Fibroblast of lung (primary cell): ENCODE measurements around the gene FAM81B. TPM values are rescaled to one million over a fixed set of nuclear protein-coding genes. Genes with fewer than 3 reads are reported as not detected.

Experiments
- DNase-seq, 2 donors: peaks; one replicate each; pipeline versions ENCODE4 v3.0.0 to v3.0.0-alpha.2; 2010; ENCODE audit warnings: low read depth in 2 of 2
- H2AFZ ChIP-seq: 2 replicates; pipeline ENCODE4 v1.5.1; 2012; ENCODE audit warnings: low read length, control low read depth, inconsistent platforms
- H3K27ac ChIP-seq: 2 replicates; pipeline ENCODE4 v1.5.1; 2011; ENCODE audit warnings: low read length, control low read depth; ENCODE audit not compliant: insufficient read depth
- H3K27me3 ChIP-seq: 2 replicates; pipeline ENCODE4 v1.5.1; 2011; ENCODE audit warnings: mild to moderate bottlenecking, low read length; ENCODE audit not compliant: control insufficient read depth, insufficient read depth
- H3K36me3 ChIP-seq: 2 replicates; pipeline ENCODE4 v1.5.1; 2011; ENCODE audit warnings: low read length; ENCODE audit not compliant: control insufficient read depth, insufficient read depth
- H3K4me1 ChIP-seq: 2 replicates; pipeline ENCODE4 v1.5.1; 2011; ENCODE audit warnings: low read length; ENCODE audit not compliant: control insufficient read depth, insufficient read depth; ENCODE audit errors: extremely low read depth
- H3K4me2 ChIP-seq: 2 replicates; pipeline ENCODE4 v1.5.1; 2011; ENCODE audit warnings: low read length, control low read depth; ENCODE audit not compliant: insufficient read depth; ENCODE audit errors: extremely low read depth
- H3K4me3 ChIP-seq, 4 experiments: fragments of 200-600 bp in 1 of 4; sonication (generic) in 1 of 4; replicated peaks in 1 of 4; 2 replicates each; pipeline ENCODE4 v1.5.1; 2011 to 2016; ENCODE audit warnings: low read length in 4 of 4, low read depth in 3 of 4, mild to moderate bottlenecking in 3 of 4, control low read depth in 2 of 4, inconsistent platforms in 1 of 4, mixed read lengths in 1 of 4; ENCODE audit not compliant: insufficient read depth in 1 of 4; ENCODE audit errors: control extremely low read depth in 1 of 4
- H3K79me2 ChIP-seq: 2 replicates; pipeline ENCODE4 v1.5.1; 2012; ENCODE audit warnings: mild to moderate bottlenecking, low read length, inconsistent platforms; ENCODE audit not compliant: control insufficient read depth, insufficient read depth
- H3K9ac ChIP-seq: 2 replicates; pipeline ENCODE4 v1.5.1; 2011; ENCODE audit warnings: mild to moderate bottlenecking, low read length, control low read depth; ENCODE audit not compliant: insufficient read depth
- H3K9me3 ChIP-seq: 2 replicates; pipeline ENCODE4 v1.5.1; 2012; ENCODE audit warnings: low read depth, low read length; ENCODE audit not compliant: control insufficient read depth, insufficient read depth
- H4K20me1 ChIP-seq: 2 replicates; pipeline ENCODE4 v1.5.1; 2011; ENCODE audit warnings: low read length; ENCODE audit not compliant: control insufficient read depth, insufficient read depth; ENCODE audit errors: extremely low read depth
- CTCF ChIP-seq, 2 donors: IDR thresholded peaks in 1 of 2; conservative IDR thresholded peaks in 1 of 2; 1 replicate in 1 of 2; 2 replicates in 1 of 2; pipeline ENCODE4 v1.5.1; 2011 to 2012; ENCODE audit warnings: low read length in 2 of 2, control low read depth in 1 of 2, inconsistent platforms in 1 of 2, low read depth in 1 of 2, mild to moderate bottlenecking in 1 of 2
- EZH2 ChIP-seq: IDR thresholded peaks from 2 replicates; pipeline ENCODE4 v1.5.1; 2012; ENCODE audit warnings: low read length, control low read depth, mild to moderate bottlenecking; ENCODE audit errors: missing control alignments
- polyA plus RNA-seq, 2 donors: library from polyadenylated mRNA; depleted of rRNA in 1 of 2; stranded (reverse) in 1 of 2; unstranded in 1 of 2; fragments of >200 nt; gene quantifications; 2 replicates each; pipeline ENCODE4 v1.2.1, GENCODE V29; 2011 to 2012; ENCODE audit warnings: missing spikeins in 1 of 2
- total RNA-seq: library from RNA; depleted of rRNA; stranded (reverse); fragments of >200 nt; gene quantifications from 2 replicates; pipeline ENCODE4 v1.2.1, GENCODE V29; 2014

FAM81B gene
- total and polyA plus RNA-seq, 2 donors (not counting 1 experiment from before 2014, with no cell fraction given), result not detected

DNA sequence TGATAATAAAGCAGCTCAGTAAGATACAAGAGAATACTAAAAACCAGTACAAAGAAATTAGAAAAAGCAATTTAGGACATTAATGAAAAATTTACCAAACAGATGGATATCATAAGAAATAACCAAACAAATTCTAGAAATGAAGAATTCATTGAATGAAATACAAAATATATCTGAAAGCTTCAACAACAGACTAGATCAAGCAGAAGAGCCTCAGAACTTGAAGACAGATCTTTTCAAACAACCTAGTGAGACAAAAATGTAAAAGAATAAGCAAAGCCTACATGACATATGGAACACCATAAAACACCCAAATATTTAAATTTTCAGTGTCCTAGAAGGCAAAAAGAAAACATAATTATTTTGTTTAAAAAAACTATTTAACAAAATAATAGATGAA, 96.7 kb downstream of the FAM81B start:
- no peak for TF ChIP-seq CTCF (conservative IDR thresholded peaks at IDR 0.05 in 1 of 2, IDR thresholded peaks at IDR 0.05 in 1 of 2; ENCODE audit: low read depth in 1 of 2, low read length in 2 of 2)
- TF ChIP-seq EZH2, result no peak
- Histone ChIP-seq H3K9me3 (no peaks in the 10 kb centered on the region), H3K4me1 (no peaks in the 10 kb centered on the region), H3K9ac (no peak overlapping the region), H3K4me3 (no peak overlapping the region), H4K20me1 (no peaks in the 10 kb centered on the region), H3K27me3 (no peaks in the 10 kb centered on the region), H2AFZ (no peak overlapping the region), H3K36me3 (peaks cover 6% of the 10 kb centered on the region), H3K27ac (no peak overlapping the region), H3K4me2 (no peak overlapping the region), H3K79me2 (peaks cover 2% of the 10 kb centered on the region)
- DNase-seq, result no peak

Other genes starting within 250 kb of the FAM81B start
- 3.6 and 7.9 TPM in 2 replicates for gene MCTP1, start 106.3 kb upstream of the FAM81B start, total RNA-seq
- gene MCTP1, start 106.3 kb upstream of the FAM81B start, polyA plus RNA-seq, result 0.78 and 4.2 TPM in 2 replicates
- gene SKIC3, start 163.6 kb downstream of the FAM81B start, total RNA-seq, result 120 and 152 TPM in 2 replicates
- gene SKIC3, start 163.6 kb downstream of the FAM81B start, polyA plus RNA-seq, result 70.8 and 105 TPM in 2 replicates
- gene ARSK, start 163.7 kb downstream of the FAM81B start, total RNA-seq, result 10.0 and 19.3 TPM in 2 replicates
- 18.6 and 37.3 TPM in 2 replicates for gene ARSK, start 163.7 kb downstream of the FAM81B start, polyA plus RNA-seq
- under 0.01 and 0.33 TPM in 2 replicates for gene GPR150, start 228.7 kb downstream of the FAM81B start, total RNA-seq
- 0.23 and 0.43 TPM in 2 replicates for gene GPR150, start 228.7 kb downstream of the FAM81B start, polyA plus RNA-seq